NCI-H526 (cell line): Measurements from ENCODE around the gene HOXD10.

Experiments
- DNase-seq, 2 experiments: peaks; one replicate each; lab custom pipeline; 2025; lab: John Stamatoyannopoulos, UW

Gene HOXD10

DNA sequence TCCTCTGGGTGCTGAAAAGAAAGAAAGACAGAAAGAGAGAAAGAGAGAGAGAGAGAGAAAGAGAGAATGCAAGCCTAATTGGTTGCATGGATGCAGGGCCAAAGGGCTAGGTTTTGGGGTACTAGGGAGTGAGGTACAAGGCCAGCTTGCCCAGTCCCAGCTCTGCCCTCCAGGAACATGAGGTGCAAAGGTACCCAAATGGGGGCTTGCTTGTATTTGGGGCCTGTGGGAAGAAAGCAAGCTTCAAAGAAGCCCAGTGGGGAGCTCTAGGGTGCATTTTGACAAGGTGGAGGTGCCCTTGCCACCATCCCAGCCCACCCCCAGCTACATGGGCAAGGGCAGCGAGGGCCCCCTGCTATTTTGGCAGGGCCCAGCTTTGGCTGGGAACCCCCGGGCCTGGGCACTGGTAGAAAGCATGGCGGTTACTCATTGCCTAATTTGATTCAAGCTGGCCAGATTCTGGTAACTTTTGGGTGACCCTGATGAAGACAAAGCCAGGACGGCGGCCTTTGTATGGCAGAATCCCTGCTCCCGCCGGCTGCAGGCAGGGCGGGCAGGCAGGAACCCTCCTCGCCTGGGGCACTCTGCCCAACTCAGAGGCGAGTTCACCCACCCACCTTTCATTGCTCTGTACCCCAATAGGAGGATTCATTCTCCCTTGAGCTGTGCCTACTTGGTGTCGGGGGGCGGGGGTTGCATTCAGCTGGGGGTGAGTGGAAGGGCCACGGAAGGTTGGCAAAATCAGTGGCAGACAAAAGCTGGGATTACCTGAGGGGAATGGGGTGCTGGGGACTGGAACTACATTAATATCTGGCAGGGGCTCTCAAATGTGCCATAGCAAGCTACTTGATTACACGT is 34.2 kb downstream of the HOXD10 start:
- DNase-seq = no peak

GRCh38 chr2:176151442-176152287 is 35.1 kb downstream of the HOXD10 start, which contains the start of gene HOXD4:
TSS of gene HOXD4 (plus strand) at chr2:176151550. CDS start at chr2:176151634, 84 bp downstream.
- no peak for DNase-seq

- no peak for DNase-seq
These were observed 36.0 kb downstream of the HOXD10 start for GRCh38 chr2:176152350-176153181.

GRCh38 chr2:176154576-176155252 is 38.1 kb downstream of the HOXD10 start:
- no peak for DNase-seq

- no peak for DNase-seq
These were observed 38.9 kb downstream of the HOXD10 start for GRCh38 chr2:176155356-176156044.

DNA sequence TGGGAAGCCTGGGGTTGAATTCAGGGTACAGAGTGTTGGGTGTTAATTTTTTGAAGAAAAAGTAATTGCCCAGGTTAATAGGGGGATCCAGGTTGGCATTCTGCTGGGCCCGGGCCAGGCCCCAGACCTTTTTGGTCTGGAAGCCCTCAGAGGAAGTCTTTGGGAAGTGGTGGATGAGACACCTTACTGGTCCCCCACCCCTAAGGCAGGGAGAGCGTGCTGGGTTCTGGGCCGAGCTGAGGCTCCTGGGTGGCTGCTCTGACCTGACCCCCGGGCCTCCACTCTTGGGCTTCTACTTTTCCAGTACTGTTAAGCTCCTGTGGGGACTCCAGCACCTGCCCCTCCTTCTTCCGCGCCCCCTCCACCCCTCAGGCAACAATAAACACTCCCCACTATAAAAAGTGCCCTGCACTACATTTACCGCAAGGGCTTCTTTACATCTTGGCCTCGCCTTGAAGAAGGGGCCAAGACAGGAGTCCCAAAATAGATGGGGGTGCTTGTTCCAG is 39.8 kb downstream of the HOXD10 start:
- DNase-seq = no peak

- DNase-seq = peak; percentile 35 to 55
These were observed 40.4 kb downstream of the HOXD10 start, which contains the start of gene HOXD3 for GRCh38 chr2:176156807-176157498. TSS of gene HOXD3 (plus strand) at chr2:176157307. CDS start at chr2:176169115, 11,808 bp downstream.

DNA sequence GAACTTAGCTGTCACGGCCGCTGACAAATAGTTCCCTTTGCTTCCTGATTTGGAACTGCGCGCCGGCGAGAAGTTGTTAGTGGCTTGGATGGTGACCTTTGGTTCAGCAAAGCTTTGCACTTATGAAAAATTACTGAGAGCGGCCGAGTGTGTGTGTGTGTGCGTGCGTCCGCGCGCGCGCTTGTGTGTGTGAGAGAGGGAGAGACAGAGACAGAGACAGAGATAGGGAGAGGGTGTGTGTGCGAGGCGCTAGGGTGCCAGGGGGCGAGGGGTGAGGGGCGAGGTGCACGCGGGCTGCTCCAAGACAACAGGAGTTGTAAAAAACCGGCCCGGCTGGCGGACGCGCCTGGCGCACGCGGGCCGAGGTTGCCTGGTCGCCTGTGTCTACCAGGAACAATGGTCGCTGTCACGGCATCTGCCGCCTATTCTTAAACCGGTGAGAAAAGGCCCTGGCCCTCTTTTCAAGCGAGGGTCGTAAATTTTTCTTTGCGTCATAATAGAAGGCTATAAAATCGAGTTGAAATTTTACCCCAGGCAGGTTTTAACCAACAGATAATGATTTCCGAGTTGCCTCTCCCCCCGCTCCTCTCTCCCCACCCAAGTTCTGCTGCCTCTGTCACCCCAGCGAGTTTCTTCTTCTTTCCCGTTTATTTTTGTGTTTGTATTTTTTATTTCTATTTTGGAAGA is 41.1 kb downstream of the HOXD10 start:
- peak; percentile 75 to 92 for DNase-seq

GRCh38 chr2:176158186-176158591 is 41.6 kb downstream of the HOXD10 start:
- DNase-seq = peak; percentile 75 to 79

DNA sequence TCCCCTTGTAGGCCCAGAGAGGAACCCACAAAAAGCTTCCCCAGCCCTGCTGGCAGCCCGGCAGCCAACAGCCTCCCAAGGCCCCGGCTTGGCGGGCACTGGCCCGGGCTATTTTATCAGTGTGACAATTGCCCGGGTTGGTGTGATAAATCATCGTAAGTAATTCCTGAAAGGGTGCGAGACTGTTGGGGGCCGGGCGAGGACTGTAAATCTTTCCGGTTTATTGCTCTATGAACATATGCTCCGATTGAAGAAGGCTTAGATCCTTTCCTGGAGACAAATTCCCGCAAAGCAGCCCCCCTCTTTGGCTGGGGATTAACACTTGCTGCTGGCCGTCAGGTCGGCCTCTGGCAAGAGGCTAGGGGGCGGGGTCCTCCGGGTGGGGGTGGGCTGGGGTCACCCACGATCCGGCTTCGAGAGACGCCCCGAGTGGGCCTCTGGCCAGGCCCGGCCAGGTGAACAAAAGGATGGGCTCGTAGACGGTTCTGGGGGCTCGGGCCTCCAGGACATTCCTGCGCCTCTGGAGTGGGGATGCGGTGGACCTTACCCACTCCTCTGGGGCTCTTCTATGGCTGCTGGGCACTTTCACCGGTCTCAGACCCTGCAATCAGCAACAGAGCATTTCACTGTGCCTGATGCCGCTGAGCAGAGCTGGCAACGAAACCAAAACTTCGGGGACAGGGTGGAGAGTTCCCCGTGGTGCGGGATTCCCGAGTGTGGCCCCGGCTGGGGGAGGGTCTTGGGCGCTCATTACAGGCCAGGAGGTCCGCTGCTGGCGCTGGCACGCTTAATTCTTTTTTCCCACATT is 42.5 kb downstream of the HOXD10 start:
- peak; percentile 31 to 69 for DNase-seq

DNA sequence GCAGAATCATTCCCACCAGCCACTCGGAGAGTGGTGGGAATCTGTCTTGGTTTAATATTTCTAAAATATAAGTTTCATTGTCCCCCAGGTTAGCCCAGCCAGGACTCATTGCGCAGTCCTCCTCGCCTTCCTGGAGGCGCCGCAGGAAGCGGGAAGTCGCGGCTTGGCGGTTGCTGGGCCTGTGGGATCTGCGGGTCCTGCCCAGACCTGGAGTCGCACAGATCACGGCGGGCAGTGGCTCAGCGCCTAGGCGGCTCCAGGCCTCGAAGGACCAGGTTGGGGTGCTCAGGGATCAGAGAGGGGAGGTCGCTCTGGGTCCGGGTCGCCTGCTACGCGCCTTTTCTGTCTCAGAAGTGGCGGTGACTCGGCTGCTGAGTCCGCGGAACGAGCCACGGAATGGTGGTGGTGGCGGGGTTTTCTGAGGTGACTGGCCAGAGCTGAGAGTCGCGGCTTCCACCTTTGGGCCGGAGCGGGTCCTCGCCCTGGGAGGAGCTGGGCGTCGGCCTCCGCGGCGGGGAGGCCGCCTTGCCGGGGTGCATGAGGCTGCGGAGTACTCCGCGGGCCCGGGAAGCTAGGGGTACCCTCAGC is 43.2 kb downstream of the HOXD10 start:
- peak in 1 of 2 experiments; percentile 62 for DNase-seq

- DNase-seq = peak; percentile 23 to 59
These were observed 43.8 kb downstream of the HOXD10 start for GRCh38 chr2:176160251-176160985.

GRCh38 chr2:176160986-176161824 is 44.6 kb downstream of the HOXD10 start:
- peak in 1 of 2 experiments; percentile 27 for DNase-seq

- no peak for DNase-seq
These were observed 45.4 kb downstream of the HOXD10 start for GRCh38 chr2:176161825-176162626.

DNA sequence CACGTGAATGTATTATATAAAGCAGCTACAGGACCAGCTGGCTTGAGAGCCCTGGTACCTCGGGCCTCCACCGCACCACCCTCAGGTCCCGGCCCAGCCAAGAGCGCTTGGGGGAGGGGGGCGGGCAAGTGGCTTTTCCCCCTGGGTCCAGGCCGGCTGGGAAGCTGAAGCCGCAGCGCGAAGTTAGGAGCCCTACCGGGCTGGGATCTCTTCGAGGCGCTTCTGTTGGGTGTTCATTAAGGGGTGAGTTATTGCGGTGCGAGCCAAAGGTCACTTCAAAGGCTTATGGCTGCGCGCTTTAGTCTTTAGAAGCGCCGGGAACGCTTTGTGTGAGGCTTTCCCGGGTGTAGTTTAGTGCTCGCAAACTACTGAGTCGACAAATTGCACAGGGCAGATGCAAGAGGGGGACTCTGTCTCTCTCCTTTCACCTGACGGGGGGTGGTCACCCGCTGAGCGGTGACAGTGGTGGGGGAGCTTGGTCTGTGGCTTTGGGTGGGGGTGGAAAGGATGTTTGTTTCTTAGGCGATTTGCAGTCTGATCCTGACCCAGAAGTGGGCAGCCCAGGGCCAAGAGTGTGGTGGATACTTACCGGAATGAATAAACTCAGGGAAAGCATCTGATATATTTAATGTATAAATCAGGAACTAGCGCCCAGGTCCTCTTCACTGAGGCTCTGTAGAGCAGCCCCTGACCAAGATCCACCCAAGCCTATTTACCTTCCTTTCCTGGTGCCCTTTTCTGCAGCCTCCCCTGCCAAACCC is 46.5 kb downstream of the HOXD10 start:
- DNase-seq = no peak
